GM23248 (cell line): ENCODE measurements around the gene SPCS1. TPM values are rescaled to one million over a fixed set of nuclear protein-coding genes. Genes with fewer than 3 reads are reported as not detected.

Experiments
- DNase-seq: peaks from one replicate; pipeline ENCODE4 v3.0.0-alpha.2; 2015
- H2AFZ ChIP-seq: fragments of 200-600 bp; sonication (generic); 2 replicates; pipeline ENCODE4 v1.6.1; 2016; ENCODE audit warnings: antibody characterized with exemption
- H3F3A ChIP-seq: fragments of 200-600 bp; sonication (generic); 2 replicates; pipeline ENCODE4 v1.6.1; 2016; ENCODE audit warnings: mild to moderate bottlenecking, antibody characterized with exemption, mixed run types; ENCODE audit not compliant: insufficient read depth
- H3K27ac ChIP-seq: fragments of 200-600 bp; sonication (generic); 2 replicates; pipeline ENCODE4 v1.5.1; 2016; ENCODE audit warnings: mild to moderate bottlenecking
- H3K27me3 ChIP-seq: fragments of 200-600 bp; sonication (generic); replicated peaks from 2 replicates; pipeline ENCODE4 v1.6.1; 2016; ENCODE audit warnings: mild to moderate bottlenecking; ENCODE audit not compliant: insufficient read depth
- H3K36me3 ChIP-seq: fragments of 200-600 bp; sonication (generic); 2 replicates; pipeline ENCODE4 v1.6.1; 2016; ENCODE audit warnings: low read depth, mild to moderate bottlenecking
- H3K4me1 ChIP-seq: fragments of 200-600 bp; sonication (generic); 2 replicates; pipeline ENCODE4 v1.6.1; 2016; ENCODE audit warnings: mild to moderate bottlenecking; ENCODE audit not compliant: insufficient read depth
- H3K4me2 ChIP-seq: fragments of 200-600 bp; sonication (generic); one replicate; pipeline ENCODE4 v1.6.1; 2016; ENCODE audit warnings: mild to moderate bottlenecking; ENCODE audit not compliant: unreplicated experiment
- H3K4me3 ChIP-seq: fragments of 200-600 bp; sonication (generic); 2 replicates; pipeline ENCODE4 v1.5.1; 2016; ENCODE audit warnings: mild to moderate bottlenecking
- H3K79me2 ChIP-seq: fragments of 200-600 bp; sonication (generic); 2 replicates; pipeline ENCODE4 v1.6.1; 2016; ENCODE audit warnings: mild to moderate bottlenecking; ENCODE audit not compliant: insufficient read depth
- H3K9ac ChIP-seq: fragments of 200-600 bp; sonication (generic); 2 replicates; pipeline ENCODE4 v1.6.1; 2016; ENCODE audit warnings: mild to moderate bottlenecking
- H3K9me2 ChIP-seq: fragments of 200-600 bp; sonication (generic); 2 replicates; pipeline ENCODE4 v1.6.1; 2016; ENCODE audit warnings: mixed run types, mild to moderate bottlenecking, moderate library complexity; ENCODE audit not compliant: insufficient read depth
- H3K9me3 ChIP-seq: fragments of 200-600 bp; sonication (generic); one replicate; pipeline ENCODE4 v1.6.1; 2017; ENCODE audit warnings: low read depth
- H4K20me1 ChIP-seq: fragments of 200-600 bp; sonication (generic); 2 replicates; pipeline ENCODE4 v1.6.0; 2016; ENCODE audit not compliant: insufficient read depth
- EZH2 ChIP-seq: fragments of 200-600 bp; sonication (generic); IDR thresholded peaks from 2 replicates; pipeline ENCODE4 v1.6.1; 2018; ENCODE audit warnings: antibody characterized with exemption, mild to moderate bottlenecking; ENCODE audit not compliant: insufficient read depth, poor library complexity, severe bottlenecking
- EZH2phosphoT487 ChIP-seq: fragments of 200-600 bp; sonication (generic); IDR thresholded peaks from 2 replicates; pipeline ENCODE4 v1.6.1; 2018; ENCODE audit warnings: antibody characterized with exemption, moderate library complexity, mild to moderate bottlenecking, low read depth; ENCODE audit not compliant: insufficient read depth
- WGBS, 2 experiments: methylation state at CpG; one replicate each; pipeline ENCODE4 v1.1.6; 2015 to 2017; ENCODE audit warnings: low lambda C conversion rate in 2 of 2, low coverage in 1 of 2; ENCODE audit errors: missing lambda C conversion rate in 2 of 2; 5-methylcytosine and 5-hydroxymethylcytosine counted together
- in situ Hi-C: fragments of 300-500 bp; cut with MboI; formaldehyde crosslinking; loops from 2 replicates; pipeline ENCODE4 v1.15.0; 2020
- polyA plus RNA-seq: library from polyadenylated mRNA; unstranded; fragments of >200 nt; fragmentation: Nextera tagmentation; extraction: Ambion mirVana; gene quantifications from 2 replicates; pipeline ENCODE4 v1.2.1, GENCODE V29; 2016
- total RNA-seq: library from RNA; depleted of rRNA; stranded (reverse); fragments of >200 nt; shearing (Covaris generic); gene quantifications from 2 replicates; pipeline ENCODE4 v1.2.3, GENCODE V29; 2014

Gene SPCS1
- total and polyA plus RNA-seq, 2 experiments from 2014 or later = 184 to 366 TPM

- WGBS, 2 experiments = 95 to 100% methylated on average over 1 of the region's 1 CpG
- Histone ChIP-seq H3F3A (peaks cover 16% of the 10 kb centered on the region), H3K9me2 (no peaks in the 10 kb centered on the region), H3K36me3 (peaks cover 29% of the 10 kb centered on the region), H3K79me2 (peaks cover 94% of the 10 kb centered on the region), H3K9ac (no peak overlapping the region), H3K27ac (peak overlapping the region; percentile 48; the same call in 1 of the 2 replicates), H3K4me1 (peaks cover 37% of the 10 kb centered on the region), H2AFZ (no peak overlapping the region), H3K4me2 (no peak overlapping the region), H3K4me3 (no peak overlapping the region), H3K9me3 (no peaks in the 10 kb centered on the region), H4K20me1 (no peaks in the 10 kb centered on the region), H3K27me3 (no peaks in the 10 kb centered on the region)
- TF ChIP-seq EZH2phosphoT487 (no peak), EZH2 (no peak)
- peak; percentile 47 for DNase-seq
- in situ Hi-C loops = no loop called here
These were observed 26.1 kb upstream of the SPCS1 start for GRCh38 chr3:52679811-52680210.

GRCh38 chr3:52681596-52681995 is 24.3 kb upstream of the SPCS1 start:
- H3K4me1 ChIP-seq = peaks cover 37% of the 10 kb centered on the region
- no peaks in the 10 kb centered on the region for H3K9me3 ChIP-seq
- no peaks in the 10 kb centered on the region for H4K20me1 ChIP-seq
- no peaks in the 10 kb centered on the region for H3K9me2 ChIP-seq
- H3F3A ChIP-seq = peaks cover 16% of the 10 kb centered on the region
- TF ChIP-seq EZH2phosphoT487 (no peak), EZH2 (no peak)
- H3K27me3 ChIP-seq = no peaks in the 10 kb centered on the region
- 81 to 86% methylated on average over 3 of the region's 3 CpGs for WGBS, 2 experiments
- H3K4me2 ChIP-seq = peak overlapping the region; percentile 22
- H2AFZ ChIP-seq = no peak overlapping the region
- DNase-seq = peak; percentile 23
- peak overlapping the region; percentile 74 for H3K27ac ChIP-seq
- H3K4me3 ChIP-seq = no peak overlapping the region
- peak overlapping the region; percentile 42 for H3K9ac ChIP-seq
- in situ Hi-C loops = no loop called here
- peaks cover 93% of the 10 kb centered on the region for H3K79me2 ChIP-seq
- peaks cover 23% of the 10 kb centered on the region for H3K36me3 ChIP-seq

GRCh38 chr3:52682016-52682415 is 23.9 kb upstream of the SPCS1 start:
- Histone ChIP-seq H3K79me2 (peaks cover 93% of the 10 kb centered on the region), H3K4me3 (no peak overlapping the region), H3K4me2 (peak overlapping the region; percentile 22), H3K9ac (peak overlapping the region; percentile 42), H4K20me1 (no peaks in the 10 kb centered on the region), H3K4me1 (peaks cover 40% of the 10 kb centered on the region), H3K27ac (peak overlapping the region; percentile 74), H3K9me2 (no peaks in the 10 kb centered on the region), H3K27me3 (no peaks in the 10 kb centered on the region), H3K36me3 (peaks cover 24% of the 10 kb centered on the region), H3F3A (peaks cover 16% of the 10 kb centered on the region), H3K9me3 (no peaks in the 10 kb centered on the region), H2AFZ (no peak overlapping the region)
- DNase-seq = peak; percentile 91
- in situ Hi-C loops = no loop called here
- TF ChIP-seq EZH2phosphoT487 (no peak), EZH2 (no peak)

GRCh38 chr3:52683611-52684010 is 22.3 kb upstream of the SPCS1 start:
- H3F3A ChIP-seq = peaks cover 27% of the 10 kb centered on the region
- whole genome bisulfite sequencing, 2 experiments = 83 to 84% methylated on average over 6 of the region's 6 CpGs
- no peak overlapping the region for H3K4me2 ChIP-seq
- H3K79me2 ChIP-seq = peaks cover 95% of the 10 kb centered on the region
- H3K9me2 ChIP-seq = no peaks in the 10 kb centered on the region
- peak overlapping the region; percentile 96; the same call in 1 of the 2 replicates for H3K9ac ChIP-seq
- H4K20me1 ChIP-seq = no peaks in the 10 kb centered on the region
- DNase-seq = no peak
- H2AFZ ChIP-seq = no peak overlapping the region
- H3K27me3 ChIP-seq = no peaks in the 10 kb centered on the region
- H3K4me3 ChIP-seq = no peak overlapping the region
- no peak for TF ChIP-seq EZH2phosphoT487
- TF ChIP-seq EZH2 = no peak
- in situ Hi-C loops = no loop called here
- H3K4me1 ChIP-seq = peaks cover 55% of the 10 kb centered on the region
- no peak overlapping the region for H3K27ac ChIP-seq
- no peaks in the 10 kb centered on the region for H3K9me3 ChIP-seq
- H3K36me3 ChIP-seq = peaks cover 34% of the 10 kb centered on the region

GRCh38 chr3:52684184-52684583 is 21.7 kb upstream of the SPCS1 start:
- H3K4me3 ChIP-seq = peak overlapping the region; percentile 90
- H2AFZ ChIP-seq = no peak overlapping the region
- peak overlapping the region; percentile 98 for H3K4me2 ChIP-seq
- H3K9me2 ChIP-seq = no peaks in the 10 kb centered on the region
- H4K20me1 ChIP-seq = no peaks in the 10 kb centered on the region
- in situ Hi-C loops = no loop called here
- DNase-seq = no peak
- H3K9ac ChIP-seq = peak overlapping the region; percentile 96
- peaks cover 34% of the 10 kb centered on the region for H3K36me3 ChIP-seq
- H3K9me3 ChIP-seq = no peaks in the 10 kb centered on the region
- WGBS, 2 experiments = 41 to 43% methylated on average over 5 of the region's 5 CpGs
- TF ChIP-seq EZH2 = no peak
- H3F3A ChIP-seq = peaks cover 33% of the 10 kb centered on the region
- peaks cover 50% of the 10 kb centered on the region for H3K4me1 ChIP-seq
- peak overlapping the region; percentile 90 for H3K27ac ChIP-seq
- peaks cover 95% of the 10 kb centered on the region for H3K79me2 ChIP-seq
- no peaks in the 10 kb centered on the region for H3K27me3 ChIP-seq
